ENCODE data around the gene PTPN18. TPM values are rescaled to one million over a fixed set of nuclear protein-coding genes. Genes with fewer than 3 reads are reported as not detected.
"Not testable (repeated sequence)": the region's sequence is repeated elsewhere in the genome, so short reads cannot be mapped to it uniquely, and the experiment has no call there.

PTPN18 gene
- total RNA-seq, 4 donors from 2014 or later: 43.1 to 104 (median 57.0) TPM

DNA sequence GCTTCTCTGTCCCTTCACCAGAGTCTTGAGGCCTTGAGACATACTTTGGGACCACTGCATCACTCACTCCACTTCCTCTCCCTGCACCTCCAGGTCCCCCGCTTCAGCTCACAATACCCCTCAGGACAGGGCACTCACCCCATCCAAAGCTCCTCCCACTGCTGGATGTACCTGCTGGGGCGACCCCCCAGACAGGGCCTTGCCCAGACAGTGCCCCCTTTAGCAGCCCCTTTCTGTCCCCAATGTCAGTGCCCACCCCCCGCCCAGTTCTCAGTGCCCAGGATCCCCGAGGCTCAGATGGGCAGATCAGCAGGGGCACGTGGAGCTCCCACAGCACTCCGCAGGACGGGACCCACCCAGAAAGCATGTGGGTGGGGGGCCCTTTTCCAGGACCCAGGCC lies 37.0 kb upstream of the PTPN18 start:
- ATAC-seq (ENCODE audit: low FRiP score): no peak
- DNase-seq (ENCODE audit: low spot score): no peak
- TF ChIP-seq, protein P1, sequence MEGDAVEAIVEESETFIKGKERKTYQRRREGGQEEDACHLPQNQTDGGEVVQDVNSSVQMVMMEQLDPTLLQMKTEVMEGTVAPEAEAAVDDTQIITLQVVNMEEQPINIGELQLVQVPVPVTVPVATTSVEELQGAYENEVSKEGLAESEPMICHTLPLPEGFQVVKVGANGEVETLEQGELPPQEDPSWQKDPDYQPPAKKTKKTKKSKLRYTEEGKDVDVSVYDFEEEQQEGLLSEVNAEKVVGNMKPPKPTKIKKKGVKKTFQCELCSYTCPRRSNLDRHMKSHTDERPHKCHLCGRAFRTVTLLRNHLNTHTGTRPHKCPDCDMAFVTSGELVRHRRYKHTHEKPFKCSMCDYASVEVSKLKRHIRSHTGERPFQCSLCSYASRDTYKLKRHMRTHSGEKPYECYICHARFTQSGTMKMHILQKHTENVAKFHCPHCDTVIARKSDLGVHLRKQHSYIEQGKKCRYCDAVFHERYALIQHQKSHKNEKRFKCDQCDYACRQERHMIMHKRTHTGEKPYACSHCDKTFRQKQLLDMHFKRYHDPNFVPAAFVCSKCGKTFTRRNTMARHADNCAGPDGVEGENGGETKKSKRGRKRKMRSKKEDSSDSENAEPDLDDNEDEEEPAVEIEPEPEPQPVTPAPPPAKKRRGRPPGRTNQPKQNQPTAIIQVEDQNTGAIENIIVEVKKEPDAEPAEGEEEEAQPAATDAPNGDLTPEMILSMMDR (IDR thresholded peaks at IDR 0.05): no peak

DNA sequence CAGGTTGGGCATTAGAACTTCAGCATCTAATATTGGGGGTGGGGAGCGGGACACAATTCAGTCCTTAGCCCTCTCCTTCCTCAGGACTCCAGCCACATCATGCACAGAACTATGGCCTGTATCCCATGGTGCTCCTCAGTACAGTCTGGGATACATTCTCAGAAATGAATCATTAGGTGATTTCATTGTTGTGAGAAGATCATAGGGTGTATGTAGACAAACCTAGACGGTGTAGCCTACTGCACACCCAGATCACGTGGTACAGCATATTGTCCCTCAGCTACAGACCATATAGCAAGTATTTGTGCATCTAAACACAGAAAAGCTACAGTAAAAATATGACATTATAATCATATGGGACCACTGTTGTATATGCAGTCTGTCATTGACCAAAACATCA lies 36.3 kb upstream of the PTPN18 start:
- ATAC-seq (ENCODE audit: low FRiP score) (no peak), DNase-seq (ENCODE audit: low spot score) (no peak)
- TF ChIP-seq, protein P1 (IDR thresholded peaks at IDR 0.05): no peak

DNA sequence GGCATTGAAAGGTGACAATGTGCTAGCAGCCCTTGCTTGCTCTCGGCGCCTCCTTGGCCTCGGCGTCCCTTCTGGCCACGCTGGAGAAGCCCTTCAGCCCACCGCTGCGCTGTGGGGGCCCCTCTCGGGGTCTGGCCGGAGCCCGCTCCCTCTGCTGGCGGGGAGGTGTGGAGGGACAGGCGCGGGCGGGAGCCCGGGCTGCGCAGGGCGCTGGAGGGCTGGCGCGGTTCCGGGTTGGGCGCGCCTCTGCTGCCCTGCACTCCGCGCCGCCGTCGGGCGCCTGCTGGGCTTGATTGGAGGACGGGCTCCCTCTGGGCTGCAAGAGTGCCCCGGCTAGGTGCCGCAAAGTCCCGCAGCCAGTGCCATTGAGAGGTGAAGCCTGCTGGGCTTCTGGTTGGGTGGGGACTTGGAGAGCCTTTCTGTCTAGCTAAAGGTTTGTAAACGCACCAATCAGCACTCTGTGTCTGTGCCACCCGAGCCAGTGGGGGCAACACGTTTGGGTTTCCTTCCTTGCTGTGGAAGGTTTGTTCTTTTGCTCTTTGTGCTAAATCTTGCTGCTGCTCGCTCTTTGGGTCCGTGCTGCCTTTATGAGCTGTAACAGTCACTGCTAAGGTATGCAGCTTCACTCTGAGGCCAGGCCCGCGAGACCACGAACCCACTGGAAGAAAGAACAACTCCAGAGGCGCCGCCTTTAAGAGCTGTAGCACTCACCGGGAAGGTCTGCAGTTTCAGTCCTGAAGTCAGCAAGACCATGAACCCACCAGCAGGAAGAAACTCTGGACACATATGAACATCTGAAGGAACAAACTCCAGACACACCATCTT lies 27.9 kb upstream of the PTPN18 start:
- ATAC-seq (ENCODE audit: low FRiP score) (no peak), DNase-seq (ENCODE audit: low spot score) (no peak)
- TF ChIP-seq, protein P1 (IDR thresholded peaks at IDR 0.05): no peak

DNA sequence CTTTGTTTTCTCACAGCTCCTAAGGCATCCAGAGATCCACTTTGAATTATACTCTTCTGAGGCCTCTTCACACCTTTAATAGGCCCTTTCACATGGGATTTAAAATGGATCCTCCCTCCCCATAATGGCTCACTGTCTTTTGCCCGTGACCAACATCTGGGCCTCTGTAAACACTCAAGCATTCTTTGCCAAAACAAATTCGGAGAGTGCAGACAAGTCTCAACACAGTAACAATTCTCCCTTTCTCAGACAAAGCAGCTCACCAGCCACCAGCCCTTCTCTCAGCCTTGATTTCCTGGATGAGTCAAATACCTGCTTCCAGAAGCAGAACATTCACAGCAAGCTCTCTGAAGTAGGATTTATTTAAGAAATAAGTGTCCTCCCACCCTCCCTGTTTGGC lies 27.1 kb upstream of the PTPN18 start:
- DNase-seq (ENCODE audit: low spot score): no peak
- ATAC-seq (ENCODE audit: low FRiP score): no peak
- TF ChIP-seq, protein P1 (IDR thresholded peaks at IDR 0.05): no peak

DNA sequence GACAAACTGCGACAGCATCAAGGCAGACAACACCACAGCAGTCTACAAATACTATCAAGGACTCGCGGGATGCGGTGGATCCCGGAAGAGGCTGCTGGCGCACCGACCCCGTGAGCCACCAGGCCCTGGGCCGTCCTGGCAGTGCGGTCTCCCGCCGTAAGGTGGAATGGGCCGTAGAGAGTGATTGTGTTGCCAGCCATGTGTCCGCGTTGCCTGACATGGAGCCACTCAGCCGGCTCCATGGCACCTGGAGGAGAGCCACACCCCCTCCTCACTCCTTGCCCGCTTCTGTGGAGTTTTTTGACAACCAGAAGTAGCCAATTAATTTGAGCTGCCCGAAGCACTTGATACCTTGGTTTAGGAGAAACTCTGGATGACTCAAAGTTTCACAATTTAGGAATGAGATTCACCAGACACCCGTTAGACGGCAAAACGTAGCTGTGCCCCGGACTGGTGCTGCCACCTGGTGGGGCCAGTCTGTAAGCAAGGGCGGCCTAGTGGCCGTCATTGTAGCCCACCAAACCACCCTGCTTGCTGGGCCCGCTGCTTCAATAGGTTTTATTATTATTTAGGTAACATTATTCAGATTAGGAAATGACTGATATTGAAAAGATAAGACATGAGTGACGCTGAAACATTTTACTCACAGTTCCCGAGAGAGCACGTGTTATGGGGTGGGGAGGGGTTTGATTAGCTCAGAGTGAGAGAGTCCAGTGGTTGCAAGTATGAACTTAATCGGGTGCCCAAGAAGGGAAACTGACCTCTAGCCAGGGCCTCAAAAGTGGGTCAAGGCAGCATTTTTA lies 23.4 kb upstream of the PTPN18 start:
- DNase-seq (ENCODE audit: low spot score): peak; percentile 58
- TF ChIP-seq, protein P1 (IDR thresholded peaks at IDR 0.05): peak in 2 of 3 donors; percentile 46 to 55
- peak; percentile 98 for ATAC-seq (ENCODE audit: low FRiP score)

DNA sequence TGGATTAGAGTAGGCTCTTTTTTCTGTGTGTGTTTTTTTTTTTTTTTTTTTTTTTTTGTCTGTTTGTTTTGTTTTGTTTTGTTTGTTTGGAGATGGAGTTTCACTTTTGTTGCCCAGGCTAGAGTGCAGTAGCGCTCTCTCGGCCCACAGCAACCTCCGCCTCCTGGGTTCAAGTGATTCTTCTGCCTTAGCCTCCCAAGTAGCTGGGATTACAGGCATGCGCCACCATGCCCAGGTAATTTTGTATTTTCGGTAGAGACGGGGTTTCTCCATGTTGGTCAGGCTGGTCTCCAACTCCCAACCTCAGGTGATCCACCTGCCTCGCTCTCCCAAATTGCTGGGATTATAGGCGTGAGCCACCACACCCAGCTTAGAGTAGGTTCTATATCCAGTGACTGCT lies 22.6 kb upstream of the PTPN18 start:
- not testable (repeated sequence) for ATAC-seq (ENCODE audit: low FRiP score); DNase-seq (ENCODE audit: low spot score)

DNA sequence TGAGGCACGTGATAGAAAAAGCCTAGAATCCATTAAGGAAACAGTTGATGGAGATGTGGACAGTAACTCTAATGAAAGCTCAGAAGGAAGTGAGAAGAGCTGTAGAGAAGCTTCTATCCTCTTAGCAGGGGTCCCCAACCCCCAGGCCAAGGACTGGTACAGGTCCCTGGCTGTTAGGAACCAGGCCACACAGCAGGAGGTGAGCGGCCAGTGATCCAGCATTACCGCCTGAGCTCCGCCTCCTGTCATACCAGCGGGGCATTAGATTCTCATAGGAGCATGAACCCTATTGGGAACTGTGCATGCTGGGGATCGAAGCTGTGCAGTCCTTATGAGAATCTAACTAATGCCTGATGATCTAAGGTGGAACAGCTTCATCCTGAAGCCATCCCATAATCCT lies 21.8 kb upstream of the PTPN18 start:
- TF ChIP-seq, protein P1 (IDR thresholded peaks at IDR 0.05): no peak
- ATAC-seq (ENCODE audit: low FRiP score): no peak
- no peak for DNase-seq (ENCODE audit: low spot score)

Data from omental fat pad (tissue), 4 donors.